GM23338 (cell line): ENCODE data around the gene KLHL26. TPM values are rescaled to one million over a fixed set of nuclear protein-coding genes. Genes with fewer than 3 reads are reported as not detected.

ENCODE experiments used
- ATAC-seq: fragments of 200-7000 bp; cut with Tn5 transposase; 3 replicates; pipeline ENCODE4 v1.9.1; 2020
- DNase-seq: peaks from one replicate; pipeline ENCODE4 v3.0.0-alpha.2; 2015; ENCODE audit warnings: low spot score
- H2AFZ ChIP-seq: fragments of 200-600 bp; sonication (generic); 2 replicates; pipeline ENCODE4 v1.8.0; 2016; ENCODE audit warnings: antibody characterized with exemption, mild to moderate bottlenecking, moderate library complexity
- H3F3A ChIP-seq: fragments of 200-600 bp; sonication (generic); replicated peaks from 2 replicates; pipeline ENCODE4 v1.8.0; 2017; ENCODE audit warnings: antibody characterized with exemption, mixed run types, low read depth
- H3K27ac ChIP-seq: fragments of 200-600 bp; sonication (generic); 2 replicates; pipeline ENCODE4 v1.6.1; 2016; ENCODE audit warnings: low read depth
- H3K27me3 ChIP-seq: fragments of 200-600 bp; sonication (generic); 2 replicates; pipeline ENCODE4 v1.8.0; 2016; ENCODE audit warnings: mild to moderate bottlenecking, mixed run types, moderate library complexity; ENCODE audit not compliant: insufficient read depth
- H3K36me3 ChIP-seq: fragments of 200-600 bp; sonication (generic); 2 replicates; pipeline ENCODE4 v1.8.0; 2016; ENCODE audit warnings: mild to moderate bottlenecking; ENCODE audit not compliant: insufficient read depth
- H3K4me1 ChIP-seq: fragments of 200-600 bp; sonication (generic); 2 replicates; pipeline ENCODE4 v1.8.0; 2016; ENCODE audit warnings: mild to moderate bottlenecking, moderate library complexity; ENCODE audit not compliant: insufficient read depth
- H3K4me2 ChIP-seq: fragments of 200-600 bp; sonication (generic); 2 replicates; pipeline ENCODE4 v1.7.1; 2017; ENCODE audit warnings: mixed run types
- H3K4me3 ChIP-seq: fragments of 200-600 bp; sonication (generic); 2 replicates; pipeline ENCODE4 v1.6.1; 2016; ENCODE audit warnings: mixed run types
- H3K79me2 ChIP-seq: fragments of 200-600 bp; sonication (generic); replicated peaks from 2 replicates; pipeline ENCODE4 v1.8.0; 2017; ENCODE audit warnings: mild to moderate bottlenecking; ENCODE audit not compliant: insufficient read depth
- H3K9me2 ChIP-seq: fragments of 200-600 bp; sonication (generic); 2 replicates; pipeline ENCODE4 v1.8.0; 2017; ENCODE audit not compliant: insufficient read depth
- H4K20me1 ChIP-seq: fragments of 200-600 bp; sonication (generic); replicated peaks from 2 replicates; pipeline ENCODE4 v1.8.0; 2017; ENCODE audit warnings: mild to moderate bottlenecking; ENCODE audit not compliant: insufficient read depth
- H3K27ac Mint-ChIP-seq: 2 replicates; pipeline ENCODE4 v1.8.0; 2020; ENCODE audit warnings: inconsistent platforms, mild to moderate bottlenecking, moderate library complexity, mixed read lengths
- H3K27me3 Mint-ChIP-seq: 3 replicates; pipeline ENCODE4 v1.8.0; 2022; ENCODE audit warnings: low read depth, mild to moderate bottlenecking, moderate library complexity, mixed read lengths, inconsistent platforms; ENCODE audit not compliant: insufficient read depth, poor library complexity
- H3K36me3 Mint-ChIP-seq: 3 replicates; pipeline ENCODE4 v1.8.0; 2021; ENCODE audit warnings: low read depth, mild to moderate bottlenecking, inconsistent platforms, moderate library complexity, mixed read lengths
- H3K4me1 Mint-ChIP-seq: 3 replicates; pipeline ENCODE4 v1.8.0; 2020; ENCODE audit warnings: mild to moderate bottlenecking, inconsistent platforms, mixed read lengths
- H3K4me3 Mint-ChIP-seq: 3 replicates; pipeline ENCODE4 v1.8.0; 2021; ENCODE audit warnings: moderate library complexity, mild to moderate bottlenecking, inconsistent platforms, mixed read lengths
- H3K9me3 Mint-ChIP-seq: 3 replicates; pipeline ENCODE4 v1.8.0; 2020; ENCODE audit warnings: moderate library complexity, mild to moderate bottlenecking, inconsistent platforms, mixed read lengths
- CREB1 ChIP-seq: fragments of 250-450 bp; sonication (Bioruptor Pico); IDR thresholded peaks from 2 replicates; pipeline ENCODE4 v1.5.0; 2020; ENCODE audit warnings: low read depth, mild to moderate bottlenecking, moderate library complexity
- EZH2 ChIP-seq: fragments of 200-600 bp; sonication (generic); IDR thresholded peaks from one replicate; pipeline ENCODE4 v1.8.0; 2017; ENCODE audit warnings: antibody characterized with exemption, mild to moderate bottlenecking, low read depth; ENCODE audit not compliant: unreplicated experiment
- EZH2phosphoT487 ChIP-seq: fragments of 200-600 bp; sonication (generic); IDR thresholded peaks from one replicate; pipeline ENCODE4 v1.8.1; 2018; ENCODE audit warnings: antibody characterized with exemption; ENCODE audit not compliant: unreplicated experiment
- JUNB ChIP-seq: IDR thresholded peaks from one replicate; pipeline ENCODE4 v1.6.1; 2016; ENCODE audit warnings: antibody characterized with exemption; ENCODE audit not compliant: unreplicated experiment
- NANOG ChIP-seq: IDR thresholded peaks from 2 replicates; pipeline ENCODE4 v1.6.1; 2016; ENCODE audit warnings: antibody characterized with exemption, borderline replicate concordance
- POLR2AphosphoS5 ChIP-seq: IDR thresholded peaks from 2 replicates; pipeline ENCODE4 v1.6.1; 2016; ENCODE audit warnings: antibody characterized with exemption, low read depth
- STAT1 ChIP-seq: IDR thresholded peaks from one replicate; pipeline ENCODE4 v1.6.1; 2016; ENCODE audit warnings: antibody characterized with exemption; ENCODE audit not compliant: unreplicated experiment
- ZNF114 ChIP-seq: fragments of 250-450 bp; sonication (Bioruptor Pico); IDR thresholded peaks from 2 replicates; pipeline ENCODE4 v1.5.0; 2020; ENCODE audit warnings: mild to moderate bottlenecking, moderate library complexity
- ZNF331 ChIP-seq: fragments of 250-450 bp; sonication (Bioruptor Pico); IDR thresholded peaks from 2 replicates; pipeline ENCODE4 v1.5.0; 2020; ENCODE audit warnings: low read depth, mild to moderate bottlenecking, moderate library complexity
- polyA plus RNA-seq: library from polyadenylated mRNA; unstranded; fragments of >200 nt; fragmentation: Nextera tagmentation; extraction: Ambion mirVana; gene quantifications from 2 replicates; pipeline ENCODE4 v1.2.1, GENCODE V29; 2016
- total RNA-seq: library from RNA; depleted of rRNA; stranded (reverse); fragments of >200 nt; shearing (Covaris generic); gene quantifications from 2 replicates; pipeline ENCODE4 v1.2.3, GENCODE V29; 2014
- TF ChIP-seq, protein P1 (sequence below): IDR thresholded peaks from one replicate; pipeline ENCODE4 v1.6.1; 2018; ENCODE audit warnings: antibody characterized with exemption; ENCODE audit not compliant: unreplicated experiment
- TF ChIP-seq, protein P2 (sequence below), 2 experiments: fragments of 200-600 bp in 1 of 2; sonication (generic) in 1 of 2; conservative IDR thresholded peaks; 2 replicates each; pipeline versions ENCODE4 v1.5.1 to v1.6.1; 2016 to 2017; ENCODE audit warnings: antibody characterized with exemption in 2 of 2, low read depth in 2 of 2, mild to moderate bottlenecking in 2 of 2, moderate library complexity in 1 of 2
- TF ChIP-seq, protein P3 (sequence below): IDR thresholded peaks from 2 replicates; pipeline ENCODE4 v1.6.1; 2016; ENCODE audit warnings: antibody characterized with exemption
- TF ChIP-seq, protein P4 (sequence below): fragments of 250-450 bp; sonication (Bioruptor Pico); IDR thresholded peaks from 2 replicates; pipeline ENCODE4 v1.5.0; 2020; ENCODE audit warnings: mild to moderate bottlenecking, moderate library complexity

Gene KLHL26
- total and polyA plus RNA-seq, 2 experiments from 2014 or later = 3.6 to 11.2 TPM

- Mint-ChIP-seq H3K27me3 (peaks cover 14% of the 10 kb centered on the region), H3K36me3 (no peaks in the 10 kb centered on the region; the same call in 2 of the 3 replicates), H3K4me1 (peaks cover 32% of the 10 kb centered on the region), H3K4me3 (no peak overlapping the region), H3K9me3 (no peaks in the 10 kb centered on the region), H3K27ac (no peak overlapping the region)
- no peak for ATAC-seq
- no peak for DNase-seq
- no peaks in the 10 kb centered on the region for H3K79me2 ChIP-seq
- H3K4me1 ChIP-seq = no peaks in the 10 kb centered on the region
- H3K4me2 ChIP-seq = no peak overlapping the region
- H3K27me3 ChIP-seq = no peaks in the 10 kb centered on the region
- TF ChIP-seq EZH2phosphoT487 (no peak), CREB1 (CRISPR knock-in tag) (no peak), NANOG (no peak), ZNF331 (CRISPR knock-in tag) (no peak), JUNB (no peak), POLR2AphosphoS5 (no peak), EZH2 (no peak), STAT1 (no peak), ZNF114 (CRISPR knock-in tag) (no peak)
- TF ChIP-seq, protein P1, sequence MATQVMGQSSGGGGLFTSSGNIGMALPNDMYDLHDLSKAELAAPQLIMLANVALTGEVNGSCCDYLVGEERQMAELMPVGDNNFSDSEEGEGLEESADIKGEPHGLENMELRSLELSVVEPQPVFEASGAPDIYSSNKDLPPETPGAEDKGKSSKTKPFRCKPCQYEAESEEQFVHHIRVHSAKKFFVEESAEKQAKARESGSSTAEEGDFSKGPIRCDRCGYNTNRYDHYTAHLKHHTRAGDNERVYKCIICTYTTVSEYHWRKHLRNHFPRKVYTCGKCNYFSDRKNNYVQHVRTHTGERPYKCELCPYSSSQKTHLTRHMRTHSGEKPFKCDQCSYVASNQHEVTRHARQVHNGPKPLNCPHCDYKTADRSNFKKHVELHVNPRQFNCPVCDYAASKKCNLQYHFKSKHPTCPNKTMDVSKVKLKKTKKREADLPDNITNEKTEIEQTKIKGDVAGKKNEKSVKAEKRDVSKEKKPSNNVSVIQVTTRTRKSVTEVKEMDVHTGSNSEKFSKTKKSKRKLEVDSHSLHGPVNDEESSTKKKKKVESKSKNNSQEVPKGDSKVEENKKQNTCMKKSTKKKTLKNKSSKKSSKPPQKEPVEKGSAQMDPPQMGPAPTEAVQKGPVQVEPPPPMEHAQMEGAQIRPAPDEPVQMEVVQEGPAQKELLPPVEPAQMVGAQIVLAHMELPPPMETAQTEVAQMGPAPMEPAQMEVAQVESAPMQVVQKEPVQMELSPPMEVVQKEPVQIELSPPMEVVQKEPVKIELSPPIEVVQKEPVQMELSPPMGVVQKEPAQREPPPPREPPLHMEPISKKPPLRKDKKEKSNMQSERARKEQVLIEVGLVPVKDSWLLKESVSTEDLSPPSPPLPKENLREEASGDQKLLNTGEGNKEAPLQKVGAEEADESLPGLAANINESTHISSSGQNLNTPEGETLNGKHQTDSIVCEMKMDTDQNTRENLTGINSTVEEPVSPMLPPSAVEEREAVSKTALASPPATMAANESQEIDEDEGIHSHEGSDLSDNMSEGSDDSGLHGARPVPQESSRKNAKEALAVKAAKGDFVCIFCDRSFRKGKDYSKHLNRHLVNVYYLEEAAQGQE = no peak
- TF ChIP-seq, protein P2, sequence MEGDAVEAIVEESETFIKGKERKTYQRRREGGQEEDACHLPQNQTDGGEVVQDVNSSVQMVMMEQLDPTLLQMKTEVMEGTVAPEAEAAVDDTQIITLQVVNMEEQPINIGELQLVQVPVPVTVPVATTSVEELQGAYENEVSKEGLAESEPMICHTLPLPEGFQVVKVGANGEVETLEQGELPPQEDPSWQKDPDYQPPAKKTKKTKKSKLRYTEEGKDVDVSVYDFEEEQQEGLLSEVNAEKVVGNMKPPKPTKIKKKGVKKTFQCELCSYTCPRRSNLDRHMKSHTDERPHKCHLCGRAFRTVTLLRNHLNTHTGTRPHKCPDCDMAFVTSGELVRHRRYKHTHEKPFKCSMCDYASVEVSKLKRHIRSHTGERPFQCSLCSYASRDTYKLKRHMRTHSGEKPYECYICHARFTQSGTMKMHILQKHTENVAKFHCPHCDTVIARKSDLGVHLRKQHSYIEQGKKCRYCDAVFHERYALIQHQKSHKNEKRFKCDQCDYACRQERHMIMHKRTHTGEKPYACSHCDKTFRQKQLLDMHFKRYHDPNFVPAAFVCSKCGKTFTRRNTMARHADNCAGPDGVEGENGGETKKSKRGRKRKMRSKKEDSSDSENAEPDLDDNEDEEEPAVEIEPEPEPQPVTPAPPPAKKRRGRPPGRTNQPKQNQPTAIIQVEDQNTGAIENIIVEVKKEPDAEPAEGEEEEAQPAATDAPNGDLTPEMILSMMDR (conservative IDR thresholded peaks at IDR 0.05; ENCODE audit: low read depth in 2 of 2) = no peak
- TF ChIP-seq, protein P3, sequence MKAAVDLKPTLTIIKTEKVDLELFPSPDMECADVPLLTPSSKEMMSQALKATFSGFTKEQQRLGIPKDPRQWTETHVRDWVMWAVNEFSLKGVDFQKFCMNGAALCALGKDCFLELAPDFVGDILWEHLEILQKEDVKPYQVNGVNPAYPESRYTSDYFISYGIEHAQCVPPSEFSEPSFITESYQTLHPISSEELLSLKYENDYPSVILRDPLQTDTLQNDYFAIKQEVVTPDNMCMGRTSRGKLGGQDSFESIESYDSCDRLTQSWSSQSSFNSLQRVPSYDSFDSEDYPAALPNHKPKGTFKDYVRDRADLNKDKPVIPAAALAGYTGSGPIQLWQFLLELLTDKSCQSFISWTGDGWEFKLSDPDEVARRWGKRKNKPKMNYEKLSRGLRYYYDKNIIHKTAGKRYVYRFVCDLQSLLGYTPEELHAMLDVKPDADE = no peak
- TF ChIP-seq, protein P4, sequence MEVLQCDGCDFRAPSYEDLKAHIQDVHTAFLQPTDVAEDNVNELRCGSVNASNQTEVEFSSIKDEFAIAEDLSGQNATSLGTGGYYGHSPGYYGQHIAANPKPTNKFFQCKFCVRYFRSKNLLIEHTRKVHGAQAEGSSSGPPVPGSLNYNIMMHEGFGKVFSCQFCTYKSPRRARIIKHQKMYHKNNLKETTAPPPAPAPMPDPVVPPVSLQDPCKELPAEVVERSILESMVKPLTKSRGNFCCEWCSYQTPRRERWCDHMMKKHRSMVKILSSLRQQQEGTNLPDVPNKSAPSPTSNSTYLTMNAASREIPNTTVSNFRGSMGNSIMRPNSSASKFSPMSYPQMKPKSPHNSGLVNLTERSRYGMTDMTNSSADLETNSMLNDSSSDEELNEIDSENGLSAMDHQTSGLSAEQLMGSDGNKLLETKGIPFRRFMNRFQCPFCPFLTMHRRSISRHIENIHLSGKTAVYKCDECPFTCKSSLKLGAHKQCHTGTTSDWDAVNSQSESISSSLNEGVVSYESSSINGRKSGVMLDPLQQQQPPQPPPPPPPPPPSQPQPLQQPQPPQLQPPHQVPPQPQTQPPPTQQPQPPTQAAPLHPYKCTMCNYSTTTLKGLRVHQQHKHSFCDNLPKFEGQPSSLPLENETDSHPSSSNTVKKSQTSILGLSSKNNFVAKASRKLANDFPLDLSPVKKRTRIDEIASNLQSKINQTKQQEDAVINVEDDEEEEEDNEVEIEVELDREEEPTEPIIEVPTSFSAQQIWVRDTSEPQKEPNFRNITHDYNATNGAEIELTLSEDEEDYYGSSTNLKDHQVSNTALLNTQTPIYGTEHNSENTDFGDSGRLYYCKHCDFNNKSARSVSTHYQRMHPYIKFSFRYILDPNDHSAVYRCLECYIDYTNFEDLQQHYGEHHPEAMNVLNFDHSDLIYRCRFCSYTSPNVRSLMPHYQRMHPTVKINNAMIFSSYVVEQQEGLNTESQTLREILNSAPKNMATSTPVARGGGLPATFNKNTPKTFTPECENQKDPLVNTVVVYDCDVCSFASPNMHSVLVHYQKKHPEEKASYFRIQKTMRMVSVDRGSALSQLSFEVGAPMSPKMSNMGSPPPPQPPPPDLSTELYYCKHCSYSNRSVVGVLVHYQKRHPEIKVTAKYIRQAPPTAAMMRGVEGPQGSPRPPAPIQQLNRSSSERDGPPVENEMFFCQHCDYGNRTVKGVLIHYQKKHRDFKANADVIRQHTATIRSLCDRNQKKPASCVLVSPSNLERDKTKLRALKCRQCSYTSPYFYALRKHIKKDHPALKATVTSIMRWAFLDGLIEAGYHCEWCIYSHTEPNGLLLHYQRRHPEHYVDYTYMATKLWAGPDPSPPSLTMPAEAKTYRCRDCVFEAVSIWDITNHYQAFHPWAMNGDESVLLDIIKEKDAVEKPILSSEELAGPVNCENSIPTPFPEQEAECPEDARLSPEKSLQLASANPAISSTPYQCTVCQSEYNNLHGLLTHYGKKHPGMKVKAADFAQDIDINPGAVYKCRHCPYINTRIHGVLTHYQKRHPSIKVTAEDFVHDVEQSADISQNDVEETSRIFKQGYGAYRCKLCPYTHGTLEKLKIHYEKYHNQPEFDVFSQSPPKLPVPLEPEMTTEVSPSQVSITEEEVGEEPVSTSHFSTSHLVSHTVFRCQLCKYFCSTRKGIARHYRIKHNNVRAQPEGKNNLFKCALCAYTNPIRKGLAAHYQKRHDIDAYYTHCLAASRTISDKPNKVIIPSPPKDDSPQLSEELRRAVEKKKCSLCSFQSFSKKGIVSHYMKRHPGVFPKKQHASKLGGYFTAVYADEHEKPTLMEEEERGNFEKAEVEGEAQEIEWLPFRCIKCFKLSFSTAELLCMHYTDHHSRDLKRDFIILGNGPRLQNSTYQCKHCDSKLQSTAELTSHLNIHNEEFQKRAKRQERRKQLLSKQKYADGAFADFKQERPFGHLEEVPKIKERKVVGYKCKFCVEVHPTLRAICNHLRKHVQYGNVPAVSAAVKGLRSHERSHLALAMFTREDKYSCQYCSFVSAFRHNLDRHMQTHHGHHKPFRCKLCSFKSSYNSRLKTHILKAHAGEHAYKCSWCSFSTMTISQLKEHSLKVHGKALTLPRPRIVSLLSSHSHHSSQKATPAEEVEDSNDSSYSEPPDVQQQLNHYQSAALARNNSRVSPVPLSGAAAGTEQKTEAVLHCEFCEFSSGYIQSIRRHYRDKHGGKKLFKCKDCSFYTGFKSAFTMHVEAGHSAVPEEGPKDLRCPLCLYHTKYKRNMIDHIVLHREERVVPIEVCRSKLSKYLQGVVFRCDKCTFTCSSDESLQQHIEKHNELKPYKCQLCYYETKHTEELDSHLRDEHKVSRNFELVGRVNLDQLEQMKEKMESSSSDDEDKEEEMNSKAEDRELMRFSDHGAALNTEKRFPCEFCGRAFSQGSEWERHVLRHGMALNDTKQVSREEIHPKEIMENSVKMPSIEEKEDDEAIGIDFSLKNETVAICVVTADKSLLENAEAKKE (CRISPR knock-in tag) = no peak
- no peak overlapping the region for H3K4me3 ChIP-seq
- H3F3A ChIP-seq = 0 out of 2 replicates have a peak, but pooled peaks cover 6% of the 10 kb centered on the region
- no peak overlapping the region for H2AFZ ChIP-seq
- H3K9me2 ChIP-seq = no peaks in the 10 kb centered on the region
- no peak overlapping the region for H3K27ac ChIP-seq
- H4K20me1 ChIP-seq = no peaks in the 10 kb centered on the region; the same call in 1 of the 2 replicates
- no peaks in the 10 kb centered on the region for H3K36me3 ChIP-seq
Observed at GRCh38 chr19:18660051-18660910, 23.5 kb downstream of the KLHL26 start.
